ENCODE results near the gene ADGRG2.
"Not testable (repeated sequence)": the region's sequence is repeated elsewhere in the genome, so short reads cannot be mapped to it uniquely, and the experiment has no call there.

ADGRG2 gene

DNA sequence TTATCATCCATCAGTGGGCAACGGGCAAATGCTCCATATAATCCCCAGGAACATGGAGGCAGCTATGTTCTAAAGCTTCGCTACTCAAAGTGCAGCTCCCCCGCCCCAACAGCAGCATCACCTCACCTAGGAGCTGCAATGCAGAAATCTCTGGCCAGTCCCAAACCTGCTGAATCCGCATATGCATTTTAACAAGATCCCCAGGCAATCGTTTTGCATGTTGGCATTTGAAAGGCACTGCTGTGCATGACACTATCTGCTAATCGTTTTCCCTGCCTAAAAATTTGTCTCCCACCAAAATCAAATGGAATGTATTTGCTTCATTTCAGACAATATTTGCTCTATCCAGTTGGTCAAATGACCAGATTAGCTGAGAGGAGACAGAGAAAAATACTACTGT is 15.2 kb downstream of the ADGRG2 start:
- no peaks in the 10 kb centered on the region for H3K27me3 Mint-ChIP-seq (ENCODE audit: low read depth)
- no peak overlapping the region for H3K27ac Mint-ChIP-seq
- H3K4me3 Mint-ChIP-seq, result no peak overlapping the region

DNA sequence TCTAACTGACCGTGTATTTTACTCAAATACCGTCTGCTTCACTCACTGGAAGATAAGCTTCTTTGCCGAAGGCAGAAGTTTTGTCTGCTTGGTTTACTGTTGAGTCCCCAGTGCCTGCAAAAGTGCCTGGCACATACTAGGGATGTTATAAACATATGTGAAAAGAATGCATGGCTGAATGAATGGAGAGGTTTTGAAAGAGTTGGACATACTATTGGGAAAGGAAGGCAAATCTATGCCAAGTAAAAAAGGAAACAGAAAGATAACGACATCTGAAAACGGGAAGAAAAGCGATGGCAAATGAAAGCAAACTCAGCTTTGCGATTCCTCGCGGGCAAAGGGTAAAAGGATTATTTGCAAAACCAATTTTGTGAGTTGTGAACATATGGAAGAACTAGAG is 21.7 kb downstream of the ADGRG2 start:
- H3K27ac Mint-ChIP-seq, result no peak overlapping the region
- H3K36me3 Mint-ChIP-seq (ENCODE audit: low read depth), result no peaks in the 10 kb centered on the region
- no peak overlapping the region for H3K4me3 Mint-ChIP-seq
- no peaks in the 10 kb centered on the region for H3K9me3 Mint-ChIP-seq
- no peaks in the 10 kb centered on the region for H3K4me1 Mint-ChIP-seq (ENCODE audit: low read depth)
- H3K27me3 Mint-ChIP-seq (ENCODE audit: low read depth), result no peaks in the 10 kb centered on the region

More for the DNA sequence above, 15.2 kb downstream of the ADGRG2 start:
- Mint-ChIP-seq H3K36me3 (ENCODE audit: low read depth) (no peaks in the 10 kb centered on the region), H3K4me1 (ENCODE audit: low read depth) (no peaks in the 10 kb centered on the region), H3K9me3 (no peaks in the 10 kb centered on the region)

DNA sequence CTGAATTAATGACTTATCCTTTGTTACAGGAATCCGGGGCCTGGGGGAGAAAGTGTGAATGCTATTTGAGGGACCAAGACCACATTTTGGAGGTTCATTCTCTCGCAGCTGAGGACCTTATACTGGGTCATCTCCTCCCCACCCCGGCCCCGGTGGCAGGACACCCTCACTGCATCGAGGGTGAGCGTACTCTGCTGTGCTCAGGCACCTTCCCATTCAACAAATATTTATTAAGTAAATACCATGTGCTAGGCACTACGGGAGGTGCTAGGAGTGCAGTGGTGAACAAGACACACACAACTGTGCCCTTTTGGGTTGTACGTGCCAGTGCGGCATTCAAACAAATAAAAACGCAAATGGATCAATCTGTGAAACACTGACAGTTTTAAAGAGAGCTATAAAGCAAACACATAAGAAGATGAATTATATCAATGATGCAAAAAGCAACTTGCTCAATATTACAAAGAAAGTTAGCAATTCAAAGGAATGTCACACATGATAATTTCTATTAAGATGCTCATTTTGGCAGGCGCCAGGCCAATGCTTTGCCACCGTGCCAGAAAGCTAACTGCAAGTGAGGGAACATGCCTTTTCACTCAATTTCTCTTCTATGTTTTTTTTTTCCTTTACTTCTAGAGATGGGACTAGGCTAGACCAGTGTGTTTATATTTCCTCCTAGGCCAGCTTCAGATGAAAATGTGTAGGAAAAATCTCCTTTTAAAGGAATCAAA is 24.6 kb downstream of the ADGRG2 start:
- Mint-ChIP-seq H3K9me3 (no peaks in the 10 kb centered on the region), H3K4me1 (ENCODE audit: low read depth) (no peaks in the 10 kb centered on the region), H3K27ac (no peak overlapping the region), H3K27me3 (ENCODE audit: low read depth) (no peaks in the 10 kb centered on the region), H3K36me3 (ENCODE audit: low read depth) (no peaks in the 10 kb centered on the region), H3K4me3 (no peak overlapping the region)

DNA sequence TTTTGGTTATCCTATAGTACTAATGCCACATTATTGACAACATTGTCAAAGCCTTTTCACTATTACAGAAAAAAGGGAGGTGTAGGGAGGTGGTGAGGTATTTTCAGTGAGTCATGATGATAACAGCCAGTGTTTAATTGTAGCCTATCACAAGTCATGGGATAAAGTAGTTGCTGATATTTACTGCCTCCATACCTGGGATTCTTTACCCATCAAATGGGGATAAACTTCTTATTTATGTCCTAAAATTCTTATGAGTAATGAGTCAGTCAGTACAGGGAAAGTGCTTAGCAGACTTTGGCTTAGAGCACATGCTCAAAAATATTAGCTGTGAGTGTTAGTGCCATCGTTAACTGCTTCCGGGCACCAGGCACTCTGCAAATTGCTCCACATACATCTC is 25.7 kb downstream of the ADGRG2 start:
- no peaks in the 10 kb centered on the region for H3K27me3 Mint-ChIP-seq (ENCODE audit: low read depth)

DNA sequence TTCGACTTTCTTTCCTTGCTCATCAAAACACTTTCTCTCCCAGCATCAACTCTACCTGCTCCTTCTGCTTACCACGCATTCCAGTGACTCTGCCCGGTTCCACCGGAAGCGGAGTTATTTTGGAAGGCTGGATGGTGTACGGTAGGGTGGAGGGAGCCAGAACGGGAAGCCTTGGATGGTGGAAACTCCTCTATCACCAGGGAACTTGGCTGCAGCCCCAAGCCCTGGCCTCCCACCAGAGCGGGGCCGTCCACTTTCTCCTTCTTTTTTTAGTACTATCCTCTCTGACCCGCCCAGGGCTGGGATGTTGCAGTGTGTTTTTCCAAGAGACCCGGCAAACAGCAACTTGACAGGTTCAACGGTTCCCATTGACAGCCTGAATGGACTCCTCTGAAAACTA is 27.6 kb downstream of the ADGRG2 start:
- Mint-ChIP-seq H3K4me3 (no peak overlapping the region), H3K36me3 (ENCODE audit: low read depth) (no peaks in the 10 kb centered on the region), H3K9me3 (peaks cover 12% of the 10 kb centered on the region), H3K27ac (no peak overlapping the region), H3K4me1 (ENCODE audit: low read depth) (no peaks in the 10 kb centered on the region), H3K27me3 (ENCODE audit: low read depth) (no peaks in the 10 kb centered on the region)

More for the DNA sequence above, 25.7 kb downstream of the ADGRG2 start:
- H3K36me3 Mint-ChIP-seq (ENCODE audit: low read depth), result no peaks in the 10 kb centered on the region
- no peak overlapping the region for H3K4me3 Mint-ChIP-seq
- no peaks in the 10 kb centered on the region for H3K9me3 Mint-ChIP-seq
- H3K27ac Mint-ChIP-seq, result no peak overlapping the region
- no peaks in the 10 kb centered on the region for H3K4me1 Mint-ChIP-seq (ENCODE audit: low read depth)

DNA sequence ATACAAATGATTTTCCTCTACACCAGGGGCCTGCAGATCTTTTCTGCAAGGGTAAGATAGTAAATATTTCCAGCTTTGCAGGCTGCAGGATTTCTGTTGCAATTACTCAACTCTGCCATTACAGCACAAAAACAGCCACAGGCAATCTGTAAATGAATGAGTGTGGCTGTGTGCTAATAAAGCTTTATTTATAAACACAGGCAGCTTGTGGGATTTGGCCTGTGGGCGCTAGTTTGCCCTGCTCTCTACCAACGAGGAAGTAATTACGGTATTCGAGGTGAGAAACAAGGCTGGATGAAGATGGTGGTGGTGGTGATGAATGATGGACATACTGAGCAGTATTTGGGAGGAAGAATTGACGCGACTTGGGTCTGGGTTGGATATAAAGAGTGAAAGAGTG is 30.7 kb downstream of the ADGRG2 start:
- peaks cover 12% of the 10 kb centered on the region for H3K9me3 Mint-ChIP-seq
- no peak overlapping the region for H3K27ac Mint-ChIP-seq

DNA sequence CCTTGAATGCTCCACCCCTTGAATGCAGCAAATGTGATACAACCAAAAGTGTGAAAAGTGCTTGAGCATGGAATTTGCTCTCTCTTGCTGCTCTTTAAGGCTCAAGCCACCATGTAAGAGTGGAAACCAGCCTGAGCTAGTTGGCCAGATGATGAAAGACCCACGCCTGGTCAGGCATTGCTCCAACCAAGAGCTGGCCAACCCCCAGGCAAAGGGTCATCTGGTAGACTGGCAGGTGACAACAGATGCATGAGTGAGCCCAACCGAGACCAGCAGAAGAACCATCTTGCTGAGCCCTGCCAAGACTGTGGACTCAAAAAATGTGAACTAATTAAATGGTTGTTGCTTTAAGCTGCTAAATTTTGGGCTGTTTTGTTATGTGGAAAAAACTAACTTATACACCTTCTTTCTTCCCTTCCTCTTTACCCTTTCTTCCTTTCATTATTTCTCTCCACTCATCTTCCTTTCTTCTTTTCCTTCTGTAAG is 32.7 kb downstream of the ADGRG2 start:
- Mint-ChIP-seq H3K9me3 (peaks cover 12% of the 10 kb centered on the region), H3K36me3 (ENCODE audit: low read depth) (no peaks in the 10 kb centered on the region), H3K27me3 (ENCODE audit: low read depth) (no peaks in the 10 kb centered on the region), H3K4me1 (ENCODE audit: low read depth) (no peaks in the 10 kb centered on the region), H3K27ac (no peak overlapping the region), H3K4me3 (no peak overlapping the region)

More for the DNA sequence above, 30.7 kb downstream of the ADGRG2 start:
- Mint-ChIP-seq H3K4me1 (ENCODE audit: low read depth) (no peaks in the 10 kb centered on the region), H3K36me3 (ENCODE audit: low read depth) (no peaks in the 10 kb centered on the region), H3K4me3 (no peak overlapping the region), H3K27me3 (ENCODE audit: low read depth) (no peaks in the 10 kb centered on the region)

DNA sequence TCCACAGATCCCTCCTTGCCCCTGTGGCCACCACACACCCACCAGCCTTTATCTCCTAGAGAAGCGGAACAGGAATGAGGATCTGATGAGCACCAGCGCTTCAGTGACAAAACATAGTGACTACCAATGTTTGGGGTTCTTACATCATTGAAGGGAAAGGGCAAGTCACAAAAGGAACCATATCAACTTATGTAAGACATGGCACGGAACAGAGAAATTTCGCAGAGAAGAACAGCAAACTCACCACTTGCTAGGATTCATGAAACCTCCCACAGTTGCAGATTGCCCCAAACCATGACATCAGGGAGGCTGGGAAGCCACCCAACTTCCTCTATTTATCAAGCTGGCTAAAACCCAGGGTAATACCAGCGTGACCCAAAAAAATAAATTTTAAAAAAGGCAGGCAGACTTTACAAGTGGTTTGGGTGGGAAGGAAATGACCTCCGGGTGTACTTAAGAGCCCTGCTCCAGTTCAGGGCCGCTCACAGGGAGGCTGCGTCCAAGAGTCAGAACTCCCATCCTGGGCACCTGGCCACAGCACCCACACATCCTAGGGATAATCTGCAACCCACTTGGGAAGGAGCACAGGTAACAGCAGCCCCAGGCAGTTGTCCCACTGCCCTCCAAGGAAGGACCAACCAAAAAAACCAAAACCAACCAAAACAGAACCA is 36.0 kb downstream of the ADGRG2 start:
- no peaks in the 10 kb centered on the region for H3K27me3 Mint-ChIP-seq (ENCODE audit: low read depth)
- H3K9me3 Mint-ChIP-seq, result peaks cover 12% of the 10 kb centered on the region
- no peaks in the 10 kb centered on the region for H3K4me1 Mint-ChIP-seq (ENCODE audit: low read depth)
- no peak overlapping the region for H3K4me3 Mint-ChIP-seq
- H3K27ac Mint-ChIP-seq, result no peak overlapping the region
- H3K36me3 Mint-ChIP-seq (ENCODE audit: low read depth), result no peaks in the 10 kb centered on the region

DNA sequence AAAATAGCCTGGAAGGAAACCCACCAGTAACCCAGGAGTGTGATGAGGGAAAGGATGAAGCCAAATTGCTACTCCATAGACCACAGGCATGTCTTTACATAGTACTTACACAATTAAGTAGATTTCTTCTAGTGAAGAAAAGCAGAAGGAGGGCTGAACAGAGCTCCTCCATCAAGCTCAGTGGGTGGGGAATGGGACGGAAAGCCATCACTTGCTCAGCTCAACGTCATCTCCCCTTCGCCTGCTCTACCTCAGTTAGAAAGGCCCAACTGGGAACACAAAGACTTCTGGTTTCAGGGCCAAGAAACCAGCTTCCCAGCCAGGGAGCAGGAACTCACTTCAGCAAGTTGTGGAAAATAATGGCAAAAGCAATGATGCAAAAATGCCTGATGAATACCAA is 36.6 kb downstream of the ADGRG2 start:
- H3K4me1 Mint-ChIP-seq (ENCODE audit: low read depth), result no peaks in the 10 kb centered on the region
- H3K36me3 Mint-ChIP-seq (ENCODE audit: low read depth), result no peaks in the 10 kb centered on the region
- H3K4me3 Mint-ChIP-seq, result no peak overlapping the region
- no peaks in the 10 kb centered on the region for H3K27me3 Mint-ChIP-seq (ENCODE audit: low read depth)
- H3K27ac Mint-ChIP-seq, result no peak overlapping the region
- peaks cover 11% of the 10 kb centered on the region for H3K9me3 Mint-ChIP-seq

DNA sequence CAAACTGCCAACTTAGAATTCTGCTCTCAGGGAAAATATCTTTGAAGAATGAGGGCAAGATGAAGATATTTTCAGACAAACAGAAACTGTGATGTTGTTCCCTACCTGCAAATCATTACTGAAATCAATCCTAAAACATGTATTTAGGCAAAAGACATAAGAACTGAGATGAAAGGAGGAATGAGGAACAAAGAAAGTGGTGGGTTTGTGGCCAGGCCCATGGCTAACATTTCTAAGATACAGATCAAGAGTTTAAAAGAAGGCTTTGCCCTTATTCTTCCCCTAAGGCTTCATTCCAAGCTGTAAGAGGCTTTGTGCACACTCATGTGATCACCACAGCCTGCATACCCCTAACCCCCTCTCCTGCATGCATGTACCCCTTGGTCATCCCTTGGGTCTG is 46.5 kb downstream of the ADGRG2 start:
- Mint-ChIP-seq H3K36me3 (ENCODE audit: low read depth) (no peaks in the 10 kb centered on the region), H3K4me3 (no peak overlapping the region), H3K27ac (no peak overlapping the region)

DNA sequence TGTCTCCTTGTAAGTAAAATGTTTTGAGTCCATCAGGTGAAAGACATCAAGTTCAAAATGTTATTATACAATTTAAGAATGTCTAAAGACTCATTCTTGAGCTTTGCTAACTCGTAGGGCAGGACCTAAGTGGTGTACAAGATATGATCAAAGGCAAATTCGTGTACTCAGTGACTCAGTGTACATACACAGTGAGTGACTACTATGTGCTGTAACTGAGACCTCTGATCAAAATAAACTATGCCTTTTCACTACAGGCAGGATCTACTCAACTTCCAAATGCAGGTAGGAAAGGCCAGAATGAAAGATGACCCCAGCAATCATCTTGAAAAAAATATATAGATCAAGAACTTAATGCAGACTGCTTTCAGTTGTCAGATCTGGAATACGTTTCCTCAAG is 49.9 kb downstream of the ADGRG2 start:
- H3K27ac Mint-ChIP-seq, result no peak overlapping the region
- H3K4me1 Mint-ChIP-seq (ENCODE audit: low read depth), result no peaks in the 10 kb centered on the region
- H3K36me3 Mint-ChIP-seq (ENCODE audit: low read depth), result no peaks in the 10 kb centered on the region
- no peak overlapping the region for H3K4me3 Mint-ChIP-seq
- no peaks in the 10 kb centered on the region for H3K9me3 Mint-ChIP-seq
- no peaks in the 10 kb centered on the region for H3K27me3 Mint-ChIP-seq (ENCODE audit: low read depth)

More for the DNA sequence above, 46.5 kb downstream of the ADGRG2 start:
- H3K27me3 Mint-ChIP-seq (ENCODE audit: low read depth), result no peaks in the 10 kb centered on the region
- no peaks in the 10 kb centered on the region for H3K4me1 Mint-ChIP-seq (ENCODE audit: low read depth)
- no peaks in the 10 kb centered on the region for H3K9me3 Mint-ChIP-seq

DNA sequence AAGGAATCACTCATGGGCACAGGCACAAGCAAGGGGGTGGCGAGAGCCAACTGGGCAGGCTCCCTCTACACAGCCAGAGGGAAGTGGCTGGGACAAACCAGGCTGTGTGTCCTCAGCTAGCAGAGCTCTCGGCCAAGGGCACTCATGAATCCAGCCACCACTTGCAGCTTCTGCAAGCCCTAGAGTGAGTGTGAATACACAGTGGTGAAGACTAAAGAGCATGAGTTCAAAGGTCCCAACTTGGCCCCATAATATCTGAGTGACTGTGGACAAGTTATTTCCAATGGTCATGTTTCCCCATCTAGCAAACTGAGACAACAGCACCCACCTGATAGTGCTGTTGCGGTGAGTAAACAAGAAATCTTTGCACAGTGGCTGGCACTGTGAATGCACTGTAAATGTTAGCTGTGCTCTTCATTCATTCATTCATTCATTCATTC is 51.7 kb downstream of the ADGRG2 start:
- H3K36me3 Mint-ChIP-seq (ENCODE audit: low read depth), result no peaks in the 10 kb centered on the region
- H3K4me1 Mint-ChIP-seq (ENCODE audit: low read depth), result no peaks in the 10 kb centered on the region
- H3K4me3 Mint-ChIP-seq, result no peak overlapping the region
- no peak overlapping the region for H3K27ac Mint-ChIP-seq
- H3K9me3 Mint-ChIP-seq, result no peaks in the 10 kb centered on the region
- no peaks in the 10 kb centered on the region for H3K27me3 Mint-ChIP-seq (ENCODE audit: low read depth)

DNA sequence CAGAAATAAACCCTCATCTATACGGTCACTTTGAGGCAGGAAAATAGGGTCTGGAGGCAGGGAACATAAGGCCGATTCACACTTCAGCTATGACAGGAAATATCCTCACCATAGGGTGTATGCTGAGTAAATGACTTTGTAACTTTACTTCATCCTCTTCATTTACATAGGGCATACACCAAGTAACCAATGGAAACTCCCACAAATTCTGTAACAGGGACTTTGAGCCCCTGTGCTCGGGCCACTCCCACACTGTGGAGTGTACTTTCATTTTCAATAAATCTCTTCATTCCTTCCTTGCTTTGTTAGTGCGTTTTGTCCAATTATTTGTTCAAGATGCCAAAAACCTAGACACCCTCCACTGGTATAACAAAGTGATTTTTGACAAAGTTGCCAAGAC is 55.3 kb downstream of the ADGRG2 start:
- not testable (repeated sequence) for H3K27me3 Mint-ChIP-seq (ENCODE audit: low read depth); H3K9me3 Mint-ChIP-seq; H3K4me3 Mint-ChIP-seq; H3K36me3 Mint-ChIP-seq (ENCODE audit: low read depth); H3K4me1 Mint-ChIP-seq (ENCODE audit: low read depth); H3K27ac Mint-ChIP-seq

DNA sequence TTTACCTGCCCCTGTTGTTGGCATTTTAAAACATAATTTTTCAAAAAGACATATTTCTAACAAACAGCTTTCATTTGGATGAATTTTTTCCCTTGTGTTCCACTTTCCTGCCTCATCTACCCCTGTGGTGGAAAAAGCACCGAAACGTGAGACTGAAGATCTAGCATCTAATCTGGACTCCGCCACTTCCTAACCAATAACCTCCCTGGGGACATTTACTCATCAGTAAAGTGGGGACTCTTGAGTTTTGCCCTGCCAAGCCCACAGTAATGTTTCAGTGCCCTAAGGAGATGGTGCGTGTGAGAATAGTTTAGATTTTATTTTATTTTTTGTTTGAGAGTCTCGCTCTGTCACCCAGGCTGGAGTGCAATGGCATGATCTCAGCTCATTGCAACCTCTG is 56.7 kb downstream of the ADGRG2 start:
- Mint-ChIP-seq H3K27ac (no peak overlapping the region), H3K4me1 (ENCODE audit: low read depth) (no peaks in the 10 kb centered on the region), H3K27me3 (ENCODE audit: low read depth) (no peaks in the 10 kb centered on the region), H3K4me3 (no peak overlapping the region), H3K9me3 (no peaks in the 10 kb centered on the region), H3K36me3 (ENCODE audit: low read depth) (no peaks in the 10 kb centered on the region)

DNA sequence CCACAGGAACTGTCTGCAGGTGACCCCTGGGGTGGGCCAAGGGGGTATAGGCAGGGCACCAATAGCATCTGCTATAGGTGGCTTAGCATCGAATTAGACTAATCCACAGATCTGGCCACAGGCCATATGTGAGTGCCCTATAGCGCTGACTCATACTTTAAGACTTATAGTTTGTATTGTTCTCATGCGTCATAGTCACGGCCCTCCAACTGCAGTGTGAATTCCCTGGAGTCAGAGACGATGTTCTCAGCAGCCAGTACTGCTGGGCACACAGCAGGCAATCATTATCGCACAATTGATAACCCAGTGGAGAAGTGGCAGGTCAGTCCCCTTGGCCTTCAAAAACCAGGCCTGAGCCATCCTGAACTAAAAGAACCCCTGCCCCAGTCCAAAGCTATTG is 58.1 kb downstream of the ADGRG2 start:
- Mint-ChIP-seq H3K9me3 (no peaks in the 10 kb centered on the region), H3K36me3 (ENCODE audit: low read depth) (no peaks in the 10 kb centered on the region), H3K4me1 (ENCODE audit: low read depth) (no peaks in the 10 kb centered on the region), H3K4me3 (no peak overlapping the region), H3K27ac (no peak overlapping the region), H3K27me3 (ENCODE audit: low read depth) (no peaks in the 10 kb centered on the region)
